Fibroblast of lung (primary cell): ENCODE results near the gene GNAO1. TPM values are rescaled to one million over a fixed set of nuclear protein-coding genes. Genes with fewer than 3 reads are reported as not detected.

Source experiments
- DNase-seq, 2 donors: peaks; one replicate each; pipeline versions ENCODE4 v3.0.0 to v3.0.0-alpha.2; 2010; ENCODE audit warnings: low read depth in 2 of 2
- H2AFZ ChIP-seq: 2 replicates; pipeline ENCODE4 v1.5.1; 2012; ENCODE audit warnings: low read length, control low read depth, inconsistent platforms
- H3K27ac ChIP-seq: 2 replicates; pipeline ENCODE4 v1.5.1; 2011; ENCODE audit warnings: low read length, control low read depth; ENCODE audit not compliant: insufficient read depth
- H3K27me3 ChIP-seq: 2 replicates; pipeline ENCODE4 v1.5.1; 2011; ENCODE audit warnings: mild to moderate bottlenecking, low read length; ENCODE audit not compliant: control insufficient read depth, insufficient read depth
- H3K36me3 ChIP-seq: 2 replicates; pipeline ENCODE4 v1.5.1; 2011; ENCODE audit warnings: low read length; ENCODE audit not compliant: control insufficient read depth, insufficient read depth
- H3K4me1 ChIP-seq: 2 replicates; pipeline ENCODE4 v1.5.1; 2011; ENCODE audit warnings: low read length; ENCODE audit not compliant: control insufficient read depth, insufficient read depth; ENCODE audit errors: extremely low read depth
- H3K4me2 ChIP-seq: 2 replicates; pipeline ENCODE4 v1.5.1; 2011; ENCODE audit warnings: low read length, control low read depth; ENCODE audit not compliant: insufficient read depth; ENCODE audit errors: extremely low read depth
- H3K4me3 ChIP-seq, 4 experiments: fragments of 200-600 bp in 1 of 4; sonication (generic) in 1 of 4; replicated peaks in 1 of 4; 2 replicates each; pipeline ENCODE4 v1.5.1; 2011 to 2016; ENCODE audit warnings: low read length in 4 of 4, low read depth in 3 of 4, mild to moderate bottlenecking in 3 of 4, control low read depth in 2 of 4, inconsistent platforms in 1 of 4, mixed read lengths in 1 of 4; ENCODE audit not compliant: insufficient read depth in 1 of 4; ENCODE audit errors: control extremely low read depth in 1 of 4
- H3K79me2 ChIP-seq: 2 replicates; pipeline ENCODE4 v1.5.1; 2012; ENCODE audit warnings: mild to moderate bottlenecking, low read length, inconsistent platforms; ENCODE audit not compliant: control insufficient read depth, insufficient read depth
- H3K9ac ChIP-seq: 2 replicates; pipeline ENCODE4 v1.5.1; 2011; ENCODE audit warnings: mild to moderate bottlenecking, low read length, control low read depth; ENCODE audit not compliant: insufficient read depth
- H3K9me3 ChIP-seq: 2 replicates; pipeline ENCODE4 v1.5.1; 2012; ENCODE audit warnings: low read depth, low read length; ENCODE audit not compliant: control insufficient read depth, insufficient read depth
- H4K20me1 ChIP-seq: 2 replicates; pipeline ENCODE4 v1.5.1; 2011; ENCODE audit warnings: low read length; ENCODE audit not compliant: control insufficient read depth, insufficient read depth; ENCODE audit errors: extremely low read depth
- EZH2 ChIP-seq: IDR thresholded peaks from 2 replicates; pipeline ENCODE4 v1.5.1; 2012; ENCODE audit warnings: low read length, control low read depth, mild to moderate bottlenecking; ENCODE audit errors: missing control alignments
- polyA plus RNA-seq, 2 donors: library from polyadenylated mRNA; depleted of rRNA in 1 of 2; stranded (reverse) in 1 of 2; unstranded in 1 of 2; fragments of >200 nt; gene quantifications; 2 replicates each; pipeline ENCODE4 v1.2.1, GENCODE V29; 2011 to 2012; ENCODE audit warnings: missing spikeins in 1 of 2
- total RNA-seq: library from RNA; depleted of rRNA; stranded (reverse); fragments of >200 nt; gene quantifications from 2 replicates; pipeline ENCODE4 v1.2.1, GENCODE V29; 2014
- TF ChIP-seq, protein P1 (sequence below), 2 donors: IDR thresholded peaks in 1 of 2; conservative IDR thresholded peaks in 1 of 2; 1 replicate in 1 of 2; 2 replicates in 1 of 2; pipeline ENCODE4 v1.5.1; 2011 to 2012; ENCODE audit warnings: low read length in 2 of 2, control low read depth in 1 of 2, inconsistent platforms in 1 of 2, low read depth in 1 of 2, mild to moderate bottlenecking in 1 of 2

GNAO1 gene
- total and polyA plus RNA-seq, 2 donors (not counting 1 experiment from before 2014, with no cell fraction given) = 0.14 to 0.17 TPM

DNA sequence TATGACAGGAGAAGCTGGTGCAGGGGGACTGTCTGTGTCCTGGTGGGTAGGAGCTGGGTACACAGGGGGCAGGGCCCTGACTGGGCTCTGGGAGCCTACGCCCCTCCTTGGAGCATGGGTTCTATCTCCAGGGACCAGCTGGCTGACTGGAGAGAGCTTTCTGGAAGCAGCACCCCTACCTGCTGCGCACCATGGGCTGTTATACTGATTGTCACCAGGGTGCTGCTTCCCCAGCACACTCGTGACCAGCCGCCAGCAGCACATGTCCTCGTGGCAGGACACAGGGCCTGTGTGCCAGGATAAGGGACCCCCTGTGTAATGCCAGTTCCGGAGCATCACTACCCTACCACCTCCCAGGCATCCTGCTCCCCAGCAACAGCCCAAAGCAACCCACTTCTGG, 128.1 kb downstream of the GNAO1 start:
- H3K4me3 ChIP-seq = no peak overlapping the region
- no peaks in the 10 kb centered on the region for H4K20me1 ChIP-seq
- H3K27ac ChIP-seq = no peak overlapping the region
- H2AFZ ChIP-seq = no peak overlapping the region
- H3K4me1 ChIP-seq = no peaks in the 10 kb centered on the region
- DNase-seq = no peak
- TF ChIP-seq, protein P1, sequence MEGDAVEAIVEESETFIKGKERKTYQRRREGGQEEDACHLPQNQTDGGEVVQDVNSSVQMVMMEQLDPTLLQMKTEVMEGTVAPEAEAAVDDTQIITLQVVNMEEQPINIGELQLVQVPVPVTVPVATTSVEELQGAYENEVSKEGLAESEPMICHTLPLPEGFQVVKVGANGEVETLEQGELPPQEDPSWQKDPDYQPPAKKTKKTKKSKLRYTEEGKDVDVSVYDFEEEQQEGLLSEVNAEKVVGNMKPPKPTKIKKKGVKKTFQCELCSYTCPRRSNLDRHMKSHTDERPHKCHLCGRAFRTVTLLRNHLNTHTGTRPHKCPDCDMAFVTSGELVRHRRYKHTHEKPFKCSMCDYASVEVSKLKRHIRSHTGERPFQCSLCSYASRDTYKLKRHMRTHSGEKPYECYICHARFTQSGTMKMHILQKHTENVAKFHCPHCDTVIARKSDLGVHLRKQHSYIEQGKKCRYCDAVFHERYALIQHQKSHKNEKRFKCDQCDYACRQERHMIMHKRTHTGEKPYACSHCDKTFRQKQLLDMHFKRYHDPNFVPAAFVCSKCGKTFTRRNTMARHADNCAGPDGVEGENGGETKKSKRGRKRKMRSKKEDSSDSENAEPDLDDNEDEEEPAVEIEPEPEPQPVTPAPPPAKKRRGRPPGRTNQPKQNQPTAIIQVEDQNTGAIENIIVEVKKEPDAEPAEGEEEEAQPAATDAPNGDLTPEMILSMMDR (conservative IDR thresholded peaks at IDR 0.05 in 1 of 2, IDR thresholded peaks at IDR 0.05 in 1 of 2; ENCODE audit: low read depth in 1 of 2, low read length in 2 of 2) = no peak
- TF ChIP-seq EZH2 = no peak
- no peaks in the 10 kb centered on the region for H3K9me3 ChIP-seq
- H3K36me3 ChIP-seq = no peaks in the 10 kb centered on the region
- no peak overlapping the region for H3K9ac ChIP-seq
- no peak overlapping the region for H3K4me2 ChIP-seq
- no peaks in the 10 kb centered on the region for H3K79me2 ChIP-seq
- H3K27me3 ChIP-seq = peaks cover 4% of the 10 kb centered on the region

GRCh38 chr16:56320056-56320455, 128.8 kb downstream of the GNAO1 start:
- Histone ChIP-seq H3K9ac (no peak overlapping the region), H3K4me1 (no peaks in the 10 kb centered on the region), H4K20me1 (no peaks in the 10 kb centered on the region), H2AFZ (no peak overlapping the region), H3K27ac (no peak overlapping the region), H3K4me3 (no peak overlapping the region), H3K36me3 (no peaks in the 10 kb centered on the region), H3K27me3 (peaks cover 4% of the 10 kb centered on the region), H3K79me2 (no peaks in the 10 kb centered on the region), H3K4me2 (no peak overlapping the region), H3K9me3 (no peaks in the 10 kb centered on the region)
- no peak for DNase-seq
- TF ChIP-seq EZH2 = no peak
- TF ChIP-seq, protein P1 (conservative IDR thresholded peaks at IDR 0.05 in 1 of 2, IDR thresholded peaks at IDR 0.05 in 1 of 2; ENCODE audit: low read depth in 1 of 2, low read length in 2 of 2) = no peak

DNA sequence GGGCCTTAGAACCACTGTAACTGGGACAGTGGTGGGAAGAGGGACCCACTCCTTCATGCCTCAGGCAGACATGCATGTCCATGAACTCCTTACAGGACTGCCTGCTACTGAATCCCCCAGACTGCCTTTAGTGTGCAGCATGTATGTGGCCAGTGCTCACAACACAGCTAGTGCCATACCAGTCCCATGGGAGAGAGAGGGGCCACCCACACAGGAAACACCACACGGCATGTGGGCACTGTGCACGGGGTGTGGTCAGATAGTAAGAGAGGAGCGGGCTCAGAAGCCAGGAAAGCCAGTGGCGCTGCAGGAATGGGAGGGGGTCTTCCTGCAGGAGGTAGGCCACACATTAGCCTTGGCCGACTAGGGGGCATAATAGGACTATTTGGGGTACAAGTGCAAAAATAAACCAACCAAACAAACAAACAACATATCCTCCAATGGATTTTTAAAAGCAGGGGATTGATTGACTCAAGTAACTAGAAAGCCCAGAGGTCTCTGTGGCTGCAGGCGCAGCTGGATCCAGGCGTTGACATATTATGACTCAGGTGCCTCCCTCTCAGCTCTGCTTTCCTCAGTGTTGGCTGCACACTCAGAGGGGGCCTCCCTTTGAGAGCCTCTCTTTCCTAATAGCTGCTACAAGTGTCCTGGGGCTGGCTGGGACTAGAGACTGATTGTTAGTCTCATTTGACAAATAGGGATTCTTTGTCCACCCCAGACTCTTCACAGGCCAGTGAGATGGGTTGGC, 129.7 kb downstream of the GNAO1 start:
- Histone ChIP-seq H3K9ac (no peak overlapping the region), H3K4me2 (no peak overlapping the region), H2AFZ (no peak overlapping the region), H3K9me3 (no peaks in the 10 kb centered on the region), H3K4me1 (no peaks in the 10 kb centered on the region), H3K4me3 (no peak overlapping the region), H3K36me3 (no peaks in the 10 kb centered on the region), H3K27me3 (peaks cover 4% of the 10 kb centered on the region), H4K20me1 (no peaks in the 10 kb centered on the region), H3K79me2 (no peaks in the 10 kb centered on the region), H3K27ac (no peak overlapping the region)
- no peak for DNase-seq
- no peak for TF ChIP-seq EZH2
- TF ChIP-seq, protein P1 (conservative IDR thresholded peaks at IDR 0.05 in 1 of 2, IDR thresholded peaks at IDR 0.05 in 1 of 2; ENCODE audit: low read depth in 1 of 2, low read length in 2 of 2) = no peak
